Activated T-cell treated with anti-CD3 and anti-CD28 coated beads, Interleukin-2, amount 50 U/mL, for 1 hour (primary cell): ENCODE results near the gene FNIP1.
"Not testable (repeated sequence)": the region's sequence is repeated elsewhere in the genome, so short reads cannot be mapped to it uniquely, and the experiment has no call there.

Experiments used
- DNase-seq: peaks from one replicate; pipeline ENCODE4 v3.0.0-alpha.2; 2020

The FNIP1 gene

DNA sequence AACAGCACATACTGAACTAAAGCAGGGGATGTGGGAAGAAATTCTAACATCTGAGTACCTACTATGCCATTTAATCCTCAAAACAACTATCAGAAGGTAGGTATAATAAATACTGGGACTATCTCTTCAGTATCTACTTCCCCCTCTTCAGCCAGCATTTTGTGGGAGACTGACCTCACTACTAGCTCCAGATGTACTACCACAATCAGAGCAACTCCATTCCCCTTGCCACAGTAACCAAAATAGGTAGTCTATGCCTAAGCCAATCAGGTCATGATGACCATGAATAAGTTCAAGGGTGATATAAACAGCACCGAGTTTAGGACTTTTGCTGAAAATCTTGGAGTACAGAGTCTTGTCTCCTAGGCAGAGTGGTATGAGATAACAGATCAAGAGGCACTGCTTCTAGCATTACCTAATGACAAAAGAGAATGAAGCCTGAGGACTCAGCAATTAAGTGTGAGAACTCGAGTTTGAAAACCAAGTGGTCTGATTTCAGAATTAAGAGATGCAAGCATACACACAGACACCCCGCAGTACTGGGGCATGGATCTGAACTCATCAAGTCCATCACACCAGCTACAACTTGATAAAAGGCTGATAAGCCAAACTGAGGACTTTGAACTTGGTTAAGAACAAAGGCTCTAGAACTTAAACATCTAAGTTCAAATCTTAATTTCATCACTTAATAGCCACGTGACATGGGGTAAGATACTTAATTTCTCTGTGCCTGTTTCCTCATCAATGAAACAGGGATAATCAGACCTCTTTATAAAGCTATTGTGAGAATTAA, 9.7 kb downstream of the FNIP1 start:
- DNase-seq: no peak

- no peak for DNase-seq
These were observed 10.8 kb downstream of the FNIP1 start for GRCh38 chr5:131786036-131786435.

DNA sequence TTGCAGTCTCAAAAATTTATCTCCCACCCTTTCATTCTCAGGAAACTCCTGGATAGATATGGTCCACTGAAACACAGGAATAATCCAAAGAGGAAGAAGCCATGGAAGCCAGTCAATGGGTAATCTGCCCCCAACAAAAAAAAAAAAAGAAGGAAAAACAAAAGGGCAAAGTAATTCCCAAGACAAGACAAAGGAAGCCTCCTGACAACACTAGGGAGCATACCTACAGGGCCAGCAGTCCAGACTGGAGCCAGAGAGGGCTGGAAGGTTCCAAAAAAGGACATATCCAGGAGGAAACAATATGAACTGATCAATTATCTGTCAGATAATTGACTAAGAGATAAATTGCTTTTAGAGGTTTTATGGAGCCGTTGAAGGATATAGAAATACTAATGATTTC, 12.9 kb downstream of the FNIP1 start:
- DNase-seq: no peak

DNA sequence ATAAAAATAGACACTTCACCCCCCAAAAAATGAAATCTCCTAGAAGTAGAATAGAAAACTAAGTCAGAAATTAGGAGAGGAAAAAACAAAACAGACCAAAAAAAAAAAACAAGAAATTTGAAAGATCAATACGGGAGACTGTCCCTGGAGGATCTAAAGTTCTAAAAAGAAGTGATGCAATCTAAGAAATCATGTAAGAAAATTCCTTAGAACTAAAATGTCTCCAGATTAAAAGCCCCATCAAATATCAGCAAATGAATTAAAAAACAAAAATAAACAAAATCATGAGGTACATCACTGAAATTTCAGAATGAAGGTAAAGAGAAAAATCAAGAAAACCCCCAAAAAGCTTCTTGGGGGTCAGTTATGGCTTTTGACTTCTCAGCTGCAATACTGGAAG, 13.5 kb downstream of the FNIP1 start:
- no peak for DNase-seq

DNA sequence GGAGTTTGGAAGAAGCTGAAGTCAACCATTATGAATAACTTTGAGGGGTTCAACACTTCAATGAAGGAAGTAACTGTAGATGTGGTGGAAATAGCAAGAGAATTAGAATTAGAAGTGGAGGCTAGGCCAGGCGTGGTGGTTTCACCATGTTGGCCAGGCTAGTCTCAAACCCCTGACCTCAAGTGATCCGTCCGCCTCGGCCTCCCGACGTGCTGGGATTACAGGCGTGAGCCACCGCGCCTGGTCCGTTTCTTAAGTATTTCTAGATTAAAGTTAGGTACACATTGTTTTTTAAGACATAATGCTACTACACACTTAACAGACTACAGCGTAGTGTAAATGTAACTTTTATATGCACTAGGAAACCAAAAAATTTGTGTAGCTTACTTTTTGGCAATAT, 14.1 kb downstream of the FNIP1 start:
- DNase-seq: no peak

DNA sequence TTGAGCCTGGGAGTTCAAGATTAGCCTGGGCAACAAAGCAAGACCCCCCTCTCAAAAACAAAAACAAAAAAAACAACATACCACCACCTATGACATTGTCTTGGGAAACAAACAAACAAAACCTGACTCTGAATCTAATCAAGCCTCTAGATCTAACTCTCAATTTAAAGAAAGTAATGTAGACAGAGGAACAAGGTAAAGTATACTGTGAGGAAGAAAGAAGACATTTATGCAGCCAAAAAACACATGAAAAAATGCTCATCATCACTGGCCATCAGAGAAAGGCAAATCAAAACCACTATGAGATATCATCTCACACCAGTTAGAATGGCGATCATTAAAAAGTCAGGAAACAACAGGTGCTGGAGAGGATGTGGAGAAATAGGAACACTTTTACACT, 18.7 kb downstream of the FNIP1 start:
- not testable (repeated sequence) for DNase-seq

DNA sequence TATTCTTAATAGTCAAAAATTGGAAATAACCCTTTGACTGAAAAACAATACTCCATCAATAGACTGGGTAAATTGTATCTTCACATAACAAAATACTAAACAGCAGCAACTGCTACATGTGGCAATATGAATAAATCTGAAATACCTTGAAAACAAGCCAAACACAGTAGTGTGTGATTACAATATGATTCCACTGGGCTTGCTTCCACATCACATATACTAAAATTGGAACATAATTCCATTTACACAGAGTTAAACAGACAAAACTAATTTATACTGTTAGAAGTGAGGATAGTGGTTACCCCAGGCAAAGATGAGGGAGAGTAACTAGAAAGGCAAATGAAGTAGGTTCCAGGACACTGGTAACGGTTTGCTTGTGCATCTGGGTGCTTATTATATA, 20.4 kb downstream of the FNIP1 start:
- DNase-seq: no peak

DNA sequence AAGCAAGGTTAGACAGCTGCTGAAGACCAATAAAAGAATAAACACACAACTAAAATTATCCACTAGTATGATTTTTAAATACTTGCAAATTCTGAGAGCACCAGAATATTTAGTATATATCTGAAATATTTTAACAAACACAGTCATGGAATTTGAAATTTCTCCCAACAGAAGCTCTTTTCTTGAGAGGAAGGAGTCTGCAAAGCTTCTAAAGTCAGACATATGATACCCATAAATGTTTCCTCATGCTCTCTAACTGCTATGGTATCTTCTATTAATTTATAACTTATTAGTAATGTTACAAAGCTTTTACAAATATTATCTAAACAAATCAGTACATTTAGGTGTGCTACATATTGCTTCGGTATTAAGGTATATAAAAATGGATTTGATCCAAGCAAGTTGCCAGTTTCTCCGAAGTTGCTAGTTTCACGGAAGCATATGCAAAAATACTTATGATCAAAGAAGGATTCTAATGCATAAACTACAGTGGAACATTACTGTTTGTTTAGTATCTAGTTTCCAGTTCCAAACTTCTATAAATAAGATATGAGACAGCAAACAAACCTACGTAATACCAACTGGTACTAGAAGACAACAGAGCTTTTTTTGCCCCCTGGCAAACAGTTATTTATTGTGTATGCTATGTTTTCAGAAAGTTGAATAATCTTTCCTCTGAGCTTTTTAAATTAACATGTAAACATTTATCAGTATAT, 22.0 kb downstream of the FNIP1 start:
- DNase-seq: no peak

DNA sequence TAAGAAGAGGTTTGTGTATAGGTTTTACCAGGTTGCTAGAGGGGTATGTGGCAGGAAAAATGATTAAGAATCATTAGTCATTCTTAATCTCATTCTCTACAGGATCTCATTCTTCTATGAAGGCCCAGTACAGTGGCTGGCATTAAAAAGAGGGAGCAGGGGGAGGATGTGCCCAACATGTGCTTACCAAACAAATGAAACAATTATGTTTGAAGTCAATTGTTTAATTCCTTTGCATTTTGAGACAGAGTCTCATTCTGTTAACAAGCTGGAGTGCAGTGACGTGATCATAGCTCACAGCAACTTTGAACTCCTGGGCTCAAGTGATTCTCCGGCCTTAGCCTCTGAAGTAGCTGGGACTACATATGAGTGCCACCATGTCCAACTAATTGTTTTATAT, 23.0 kb downstream of the FNIP1 start:
- no peak for DNase-seq

GRCh38 chr5:131771692-131772091, 25.1 kb downstream of the FNIP1 start:
- DNase-seq: no peak

DNA sequence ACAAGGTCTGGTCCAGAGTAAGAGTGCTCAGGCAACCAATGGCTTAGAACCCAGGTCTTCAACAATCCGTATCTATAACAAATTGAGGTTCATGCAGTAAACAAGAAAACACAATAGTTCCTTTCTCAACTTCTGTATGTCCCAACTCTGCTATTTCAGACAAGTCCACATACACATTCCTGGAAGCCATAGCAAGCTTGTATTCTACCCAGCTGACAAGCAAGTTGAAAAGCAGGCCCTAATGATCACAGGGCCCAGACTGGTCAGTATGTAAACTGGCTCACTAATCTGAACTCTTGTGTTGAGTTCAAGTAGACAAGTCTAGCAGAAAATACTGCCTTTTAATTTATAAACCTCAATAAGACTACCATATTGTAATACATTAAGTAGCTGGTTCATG, 26.9 kb downstream of the FNIP1 start:
- DNase-seq: no peak

GRCh38 chr5:131769336-131769735, 27.5 kb downstream of the FNIP1 start:
- DNase-seq: no peak

DNA sequence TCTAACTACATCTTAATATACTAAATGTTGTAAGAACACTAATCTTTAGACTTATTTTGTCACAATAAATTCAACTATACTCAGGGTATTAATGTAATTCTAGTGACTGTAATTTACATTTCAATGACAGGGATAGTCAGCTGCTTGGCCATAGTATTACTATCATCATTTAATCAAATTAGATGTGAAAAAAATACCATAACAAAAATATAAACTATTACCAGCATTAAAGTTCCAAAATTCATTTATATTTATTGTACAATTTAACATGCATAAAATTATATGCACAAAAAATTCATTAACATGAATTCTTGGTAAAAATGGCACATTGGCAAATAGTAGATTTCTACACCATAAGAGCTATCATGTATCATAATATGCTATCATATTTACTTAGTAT, 28.9 kb downstream of the FNIP1 start:
- no peak for DNase-seq

GRCh38 chr5:131766689-131767088, 30.1 kb downstream of the FNIP1 start:
- DNase-seq: no peak

GRCh38 chr5:131765261-131765660, 31.6 kb downstream of the FNIP1 start:
- no peak for DNase-seq

DNA sequence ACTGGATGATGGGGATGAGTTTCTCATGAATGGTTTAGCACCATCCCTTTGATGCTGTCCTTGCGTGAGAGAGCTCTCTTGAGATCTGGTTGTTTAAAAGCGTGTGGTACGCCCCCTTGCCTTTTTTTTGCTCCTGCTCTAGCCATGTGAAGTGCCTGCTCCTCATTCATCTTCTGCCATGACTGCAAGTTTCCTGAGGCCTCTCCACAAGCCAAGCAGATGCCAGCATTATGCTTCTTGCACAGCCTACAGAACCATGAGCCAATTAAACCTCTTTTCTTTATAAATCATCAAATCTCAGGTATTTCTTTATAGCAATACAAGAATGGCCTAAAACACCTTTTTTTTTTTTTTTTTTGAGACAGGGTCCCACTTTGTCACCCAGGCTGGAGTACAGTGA, 32.8 kb downstream of the FNIP1 start:
- no peak for DNase-seq

GRCh38 chr5:131760793-131761192, 36.0 kb downstream of the FNIP1 start:
- no peak for DNase-seq

DNA sequence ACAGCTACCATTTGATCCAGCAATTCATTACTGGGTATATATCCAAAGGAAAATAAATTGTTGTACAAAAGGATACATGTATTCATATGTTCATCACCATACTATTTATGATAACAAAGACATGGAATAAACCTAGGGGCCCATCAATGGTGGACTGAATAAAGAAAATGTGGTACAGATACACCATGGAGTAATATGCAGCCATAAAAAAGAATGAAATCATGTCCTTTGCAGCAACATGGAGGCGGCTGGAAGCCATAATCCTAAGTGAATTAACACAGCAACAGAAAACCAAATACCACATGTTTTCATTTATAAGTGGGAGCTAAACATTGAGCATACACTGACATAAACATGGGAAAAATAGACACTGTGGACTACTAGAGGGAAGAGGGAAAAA, 37.1 kb downstream of the FNIP1 start:
- no peak for DNase-seq

DNA sequence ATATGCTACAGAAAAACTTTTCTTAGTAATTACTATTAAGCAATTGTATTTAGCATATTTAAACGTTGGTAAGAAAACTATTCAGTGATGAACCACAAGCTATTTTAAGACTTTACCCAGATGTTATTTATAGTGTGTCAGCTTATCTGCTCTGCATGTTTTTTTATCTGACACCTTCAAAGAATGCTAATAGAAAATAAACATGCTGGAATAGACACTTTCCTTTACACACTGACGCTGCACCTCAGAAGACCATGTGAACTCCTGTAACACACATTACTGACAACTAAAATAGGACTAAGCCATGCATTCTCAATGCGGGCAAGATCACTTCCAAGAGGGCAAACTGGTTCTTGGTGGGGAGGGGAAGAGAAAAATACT, 38.3 kb downstream of the FNIP1 start:
- no peak for DNase-seq

- no peak for DNase-seq
These were observed 38.8 kb downstream of the FNIP1 start for GRCh38 chr5:131757830-131758519.

DNA sequence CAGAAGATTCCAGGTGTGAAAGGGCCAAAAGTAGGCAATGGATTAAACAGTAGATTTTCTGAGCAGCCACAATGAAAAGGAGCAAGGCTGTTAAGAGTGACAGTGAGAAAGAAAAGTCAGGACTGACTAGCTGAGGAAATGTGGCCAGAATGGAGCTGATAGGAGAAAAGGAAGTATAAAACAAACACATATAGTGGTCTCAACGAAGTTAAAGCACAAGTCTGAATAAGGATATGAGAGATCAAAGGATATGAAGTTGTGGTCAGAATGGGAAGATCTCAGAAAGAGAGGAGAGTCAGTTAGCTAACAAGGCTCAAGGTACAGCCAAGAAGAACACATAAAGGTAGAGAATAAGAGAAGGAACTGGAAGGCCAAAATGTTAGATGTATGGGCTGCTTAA, 39.9 kb downstream of the FNIP1 start:
- no peak for DNase-seq

DNA sequence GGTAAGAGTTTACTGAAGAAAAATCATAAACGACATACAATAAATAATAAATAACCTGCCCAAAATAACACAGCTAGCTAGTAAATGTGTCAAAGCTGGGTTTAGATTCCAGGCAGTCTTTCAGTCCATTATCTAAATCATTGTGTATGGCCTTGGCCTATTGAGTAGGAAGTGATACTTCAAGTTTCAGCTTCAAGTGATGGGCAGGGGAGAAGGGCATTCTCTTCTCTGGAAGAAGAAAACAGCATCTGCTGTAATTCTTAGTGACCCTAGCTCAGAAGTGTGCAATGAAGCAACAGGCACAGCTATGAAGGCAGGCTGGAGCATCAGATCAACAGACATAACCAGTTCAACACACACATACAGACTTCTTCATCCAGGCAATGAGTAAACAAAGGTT, 42.5 kb downstream of the FNIP1 start:
- DNase-seq: no peak

GRCh38 chr5:131751506-131751905, 45.3 kb downstream of the FNIP1 start:
- no peak for DNase-seq
